DOHH2 (cell line): ENCODE results near the gene FUT7.
A peak's percentile ranks its signal among the peaks of the same experiment; 100 is the strongest.

Experiments used
- H3F3A ChIP-seq: fragments of 200-600 bp; sonication (generic), shearing (Covaris generic); 2 replicates; pipeline ENCODE4 v1.6.0; 2016; ENCODE audit warnings: antibody characterized with exemption, mild to moderate bottlenecking; ENCODE audit not compliant: control insufficient read depth, insufficient read depth
- H3K27ac ChIP-seq: fragments of 200-600 bp; sonication (generic); 2 replicates; pipeline ENCODE4 v1.5.1; 2014; ENCODE audit warnings: low read depth, mild to moderate bottlenecking, low read length, moderate library complexity
- H3K27me3 ChIP-seq: fragments of 200-600 bp; sonication (generic); 2 replicates; pipeline ENCODE4 v1.6.1; 2014; ENCODE audit warnings: mild to moderate bottlenecking, low read length, mixed read lengths; ENCODE audit not compliant: control insufficient read depth
- H3K36me3 ChIP-seq: fragments of 200-600 bp; sonication (generic); 2 replicates; pipeline ENCODE4 v1.6.1; 2014; ENCODE audit warnings: mild to moderate bottlenecking, low read length, moderate library complexity, mixed read lengths; ENCODE audit not compliant: control insufficient read depth
- H3K4me1 ChIP-seq: fragments of 200-600 bp; sonication (generic); 2 replicates; pipeline ENCODE4 v1.6.1; 2014; ENCODE audit warnings: mild to moderate bottlenecking, low read length, mixed read lengths; ENCODE audit not compliant: control insufficient read depth
- H3K4me2 ChIP-seq: fragments of 200-600 bp; sonication (generic); 2 replicates; pipeline ENCODE4 v1.6.0; 2014; ENCODE audit warnings: mild to moderate bottlenecking, low read length, moderate library complexity
- H3K4me3 ChIP-seq: fragments of 200-600 bp; sonication (generic); 2 replicates; pipeline ENCODE4 v1.5.1; 2014; ENCODE audit warnings: mild to moderate bottlenecking, low read length, mixed read lengths
- H3K79me2 ChIP-seq: fragments of 200-600 bp; sonication (generic); 2 replicates; pipeline ENCODE4 v1.6.1; 2014; ENCODE audit warnings: mild to moderate bottlenecking, low read length, mixed read lengths; ENCODE audit not compliant: control insufficient read depth
- H3K9me2 ChIP-seq: fragments of 200-600 bp; sonication (generic); replicated peaks from 2 replicates; pipeline ENCODE4 v1.6.1; 2014; ENCODE audit warnings: mild to moderate bottlenecking, low read length, mixed read lengths; ENCODE audit not compliant: control insufficient read depth
- H3K9me3 ChIP-seq: fragments of 200-600 bp; sonication (generic); 2 replicates; pipeline ENCODE4 v1.6.1; 2014; ENCODE audit warnings: antibody characterized with exemption, low read length, mixed read lengths; ENCODE audit not compliant: control insufficient read depth, insufficient read depth
- H4K20me1 ChIP-seq: fragments of 200-600 bp; sonication (generic); 2 replicates; pipeline ENCODE4 v1.6.0; 2014; ENCODE audit warnings: low read depth, mild to moderate bottlenecking, antibody characterized with exemption, low read length, moderate library complexity; ENCODE audit not compliant: control insufficient read depth, insufficient read depth
- EZH2phosphoT487 ChIP-seq: fragments of 200-600 bp; sonication (generic); IDR thresholded peaks from 2 replicates; pipeline ENCODE4 v1.6.1; 2017; ENCODE audit warnings: borderline replicate concordance, mild to moderate bottlenecking, antibody characterized with exemption, low read length, moderate library complexity, mixed read lengths
- TF ChIP-seq, protein P1 (sequence below): fragments of 200-600 bp; sonication (generic); IDR thresholded peaks from one replicate; pipeline ENCODE4 v1.5.1; 2014; ENCODE audit warnings: antibody characterized with exemption, mild to moderate bottlenecking, low read depth, low read length; ENCODE audit not compliant: poor library complexity, severe bottlenecking

FUT7 gene

DNA sequence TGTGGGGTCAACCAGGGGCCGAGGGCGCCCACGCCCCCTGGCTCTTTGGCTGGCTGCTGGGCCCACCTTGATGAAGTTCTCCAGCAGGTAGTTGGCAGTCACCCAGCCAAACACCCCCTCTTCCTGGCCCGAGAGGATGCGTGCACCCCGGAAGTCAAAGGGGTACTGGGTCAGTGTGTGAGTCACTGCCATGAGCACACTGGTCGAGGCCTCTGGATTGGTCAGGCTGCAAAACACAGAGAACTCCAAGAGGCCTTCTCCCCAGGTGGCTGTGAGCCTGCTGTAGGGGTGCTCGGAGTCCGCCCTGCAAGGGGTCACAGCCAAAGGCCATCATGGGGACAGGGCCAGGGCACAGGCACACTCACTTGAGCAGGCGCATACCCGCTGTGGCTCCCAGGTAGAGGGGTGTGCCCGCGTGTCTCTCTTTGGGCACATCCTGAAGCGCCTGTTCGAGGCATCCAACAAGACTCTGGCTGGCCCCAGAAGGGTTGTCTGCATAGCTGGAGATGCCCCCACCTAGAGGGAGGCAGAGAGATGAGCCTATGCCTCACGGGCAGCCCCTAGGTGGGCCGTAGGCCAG is 19.3 kb upstream of the FUT7 start:
- H3K79me2 ChIP-seq = no peaks in the 10 kb centered on the region
- H3K4me2 ChIP-seq = no peak overlapping the region
- H3K27me3 ChIP-seq = peaks cover 48% of the 10 kb centered on the region
- no peaks in the 10 kb centered on the region for H3K36me3 ChIP-seq
- no peaks in the 10 kb centered on the region for H3K9me3 ChIP-seq
- peaks cover 6% of the 10 kb centered on the region for H4K20me1 ChIP-seq
- H3K27ac ChIP-seq = no peak overlapping the region
- no peak overlapping the region for H3K4me3 ChIP-seq
- H3K4me1 ChIP-seq = peaks cover 6% of the 10 kb centered on the region
- no peaks in the 10 kb centered on the region for H3F3A ChIP-seq
- no peaks in the 10 kb centered on the region for H3K9me2 ChIP-seq
- TF ChIP-seq, protein P1, sequence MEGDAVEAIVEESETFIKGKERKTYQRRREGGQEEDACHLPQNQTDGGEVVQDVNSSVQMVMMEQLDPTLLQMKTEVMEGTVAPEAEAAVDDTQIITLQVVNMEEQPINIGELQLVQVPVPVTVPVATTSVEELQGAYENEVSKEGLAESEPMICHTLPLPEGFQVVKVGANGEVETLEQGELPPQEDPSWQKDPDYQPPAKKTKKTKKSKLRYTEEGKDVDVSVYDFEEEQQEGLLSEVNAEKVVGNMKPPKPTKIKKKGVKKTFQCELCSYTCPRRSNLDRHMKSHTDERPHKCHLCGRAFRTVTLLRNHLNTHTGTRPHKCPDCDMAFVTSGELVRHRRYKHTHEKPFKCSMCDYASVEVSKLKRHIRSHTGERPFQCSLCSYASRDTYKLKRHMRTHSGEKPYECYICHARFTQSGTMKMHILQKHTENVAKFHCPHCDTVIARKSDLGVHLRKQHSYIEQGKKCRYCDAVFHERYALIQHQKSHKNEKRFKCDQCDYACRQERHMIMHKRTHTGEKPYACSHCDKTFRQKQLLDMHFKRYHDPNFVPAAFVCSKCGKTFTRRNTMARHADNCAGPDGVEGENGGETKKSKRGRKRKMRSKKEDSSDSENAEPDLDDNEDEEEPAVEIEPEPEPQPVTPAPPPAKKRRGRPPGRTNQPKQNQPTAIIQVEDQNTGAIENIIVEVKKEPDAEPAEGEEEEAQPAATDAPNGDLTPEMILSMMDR = no peak
- no peak for TF ChIP-seq EZH2phosphoT487

DNA sequence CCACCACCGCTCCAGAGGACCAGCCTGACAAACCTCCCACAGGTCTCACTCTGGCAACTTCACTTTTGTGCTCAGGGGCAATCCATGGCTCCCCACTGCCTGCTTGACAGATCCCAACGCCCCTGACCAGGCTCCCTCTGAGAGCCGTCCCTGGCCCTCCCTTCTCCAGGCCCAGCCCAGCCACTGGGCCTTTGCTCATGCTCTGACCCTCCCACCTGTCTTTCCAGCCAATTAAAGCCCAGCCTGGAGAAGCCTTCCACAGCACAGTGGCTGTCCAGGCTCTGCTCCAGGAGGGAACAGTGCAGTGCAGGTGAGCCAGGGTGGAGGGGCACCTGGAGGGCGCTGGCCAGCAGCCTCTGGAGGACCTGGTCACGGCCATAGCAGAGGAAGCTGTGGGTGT is 18.7 kb upstream of the FUT7 start:
- H3K27ac ChIP-seq = no peak overlapping the region
- TF ChIP-seq EZH2phosphoT487 = no peak
- TF ChIP-seq, protein P1 = no peak
- peaks cover 8% of the 10 kb centered on the region for H4K20me1 ChIP-seq
- H3K9me3 ChIP-seq = no peaks in the 10 kb centered on the region
- H3K9me2 ChIP-seq = no peaks in the 10 kb centered on the region
- no peak overlapping the region for H3K4me3 ChIP-seq
- H3K27me3 ChIP-seq = peaks cover 52% of the 10 kb centered on the region
- H3F3A ChIP-seq = no peaks in the 10 kb centered on the region
- no peak overlapping the region for H3K4me2 ChIP-seq
- no peaks in the 10 kb centered on the region for H3K36me3 ChIP-seq
- H3K4me1 ChIP-seq = peaks cover 9% of the 10 kb centered on the region
- H3K79me2 ChIP-seq = no peaks in the 10 kb centered on the region

DNA sequence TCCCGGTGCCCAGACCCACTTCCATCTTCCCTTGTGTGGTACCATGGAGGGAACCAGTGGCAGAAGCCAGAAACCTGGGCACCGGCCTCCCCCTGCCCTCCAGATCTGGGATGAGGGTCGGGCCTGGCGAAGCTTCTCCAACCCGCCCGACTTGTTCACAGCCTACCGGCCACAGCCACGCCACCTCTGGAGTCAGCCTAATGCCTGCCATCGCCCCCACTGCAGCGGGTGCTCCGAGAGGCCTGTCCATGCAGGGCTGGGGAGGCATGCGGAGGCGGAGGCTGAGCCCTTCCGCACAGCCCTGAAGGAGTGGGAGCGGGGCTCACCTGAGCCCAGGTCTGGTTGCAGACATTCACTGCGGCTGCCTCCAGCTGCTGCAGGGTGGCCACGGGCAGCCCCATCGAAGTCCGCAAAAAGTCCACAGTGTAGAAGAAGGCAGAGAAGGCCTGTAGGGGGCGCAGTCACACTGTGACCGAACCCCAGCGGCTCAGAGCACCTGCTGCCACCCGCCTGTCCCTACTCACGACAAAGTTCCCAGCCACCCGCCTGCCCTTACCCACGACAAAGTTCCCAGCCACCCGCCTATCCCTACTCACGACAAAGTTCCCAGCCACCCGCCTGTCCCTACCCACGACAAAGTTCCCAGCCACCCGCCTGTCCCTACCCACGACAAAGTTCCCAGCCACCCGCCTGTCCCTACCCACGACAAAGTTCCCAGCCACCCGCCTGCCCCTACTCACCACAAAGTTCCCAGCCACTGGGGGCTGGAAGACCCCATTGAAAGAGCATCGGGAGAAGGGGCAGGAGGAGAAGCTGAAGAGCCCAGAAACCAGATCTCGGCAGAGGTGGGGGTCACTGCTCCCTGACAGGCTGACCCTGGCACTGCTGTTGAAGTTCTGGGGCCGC is 17.9 kb upstream of the FUT7 start:
- Histone ChIP-seq H3K4me2 (no peak overlapping the region), H3K9me3 (no peaks in the 10 kb centered on the region), H3K79me2 (no peaks in the 10 kb centered on the region), H3K4me3 (no peak overlapping the region), H3K36me3 (no peaks in the 10 kb centered on the region), H3K4me1 (peaks cover 9% of the 10 kb centered on the region), H4K20me1 (peaks cover 8% of the 10 kb centered on the region), H3K9me2 (no peaks in the 10 kb centered on the region), H3K27me3 (peaks cover 56% of the 10 kb centered on the region), H3K27ac (no peak overlapping the region), H3F3A (no peaks in the 10 kb centered on the region)
- TF ChIP-seq, protein P1 = peak; percentile 73
- TF ChIP-seq EZH2phosphoT487 = no peak
